ENCODE results near the gene PSMD11.
"Not testable (repeated sequence)": the region's sequence is repeated elsewhere in the genome, so short reads cannot be mapped to it uniquely, and the experiment has no call there.

PSMD11 gene

DNA sequence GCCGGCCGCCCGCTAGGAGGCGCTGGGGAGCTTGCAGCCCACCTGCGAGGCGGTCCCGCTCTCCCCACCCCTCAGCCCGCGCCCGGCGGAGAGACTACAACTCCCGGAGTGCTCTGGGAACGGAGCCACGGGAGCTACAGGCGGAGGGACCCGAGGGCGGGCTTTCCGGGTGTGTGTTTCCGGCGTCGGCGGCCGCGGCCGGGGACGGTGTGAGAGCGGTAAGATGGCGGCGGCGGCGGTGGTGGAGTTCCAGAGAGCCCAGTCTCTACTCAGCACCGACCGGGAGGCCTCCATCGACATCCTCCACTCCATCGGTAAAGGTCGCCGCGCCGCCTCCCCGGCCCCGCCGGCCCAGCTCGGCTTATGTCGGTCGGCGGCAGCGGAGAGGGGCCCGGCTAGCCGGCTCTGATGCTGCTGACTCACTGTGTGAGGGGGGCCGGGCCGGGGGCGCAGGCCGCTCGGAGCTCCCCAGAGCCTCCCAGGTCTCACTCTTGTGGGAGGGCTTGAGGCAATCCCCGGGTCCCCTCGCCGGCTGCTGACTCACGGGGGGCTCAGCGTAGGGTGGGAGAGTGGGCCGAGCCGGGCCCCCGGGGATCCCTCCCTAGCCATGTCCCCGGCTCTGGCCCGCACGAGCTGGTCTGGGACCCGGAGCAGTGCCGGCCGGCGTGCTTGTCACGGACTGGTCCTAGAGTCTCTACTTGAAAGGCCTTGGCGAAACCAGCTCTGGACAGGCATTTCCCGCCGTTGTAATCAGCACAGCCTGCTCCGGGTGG is at the start of gene PSMD11:
PSMD11 (plus strand) TSS at position 210 of the 773 bp plus-strand sequence; CDS start at position 224, 14 bp downstream.
- peak; percentile 96 for DNase-seq (ENCODE audit: low read depth)

DNA sequence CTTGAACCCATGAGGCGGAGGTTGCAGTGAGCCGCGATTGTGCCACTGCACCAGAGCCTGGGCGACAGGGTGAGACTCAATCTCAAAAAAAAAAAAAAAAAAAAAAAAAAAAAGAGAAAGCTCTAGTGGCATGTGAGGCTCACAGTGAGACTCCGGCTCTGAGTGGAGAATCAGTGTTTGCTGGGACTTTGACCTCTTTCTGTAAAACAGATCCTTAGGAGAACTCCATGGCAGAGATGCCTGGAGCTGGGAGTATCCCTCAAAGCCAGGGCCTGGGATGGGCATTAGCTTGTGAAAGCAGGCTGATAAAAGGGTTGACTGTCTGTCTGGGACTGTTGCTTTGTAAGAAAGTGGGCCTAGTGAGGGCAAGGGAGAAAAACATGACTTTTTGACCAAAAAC is 48.0 kb upstream of the PSMD11 start:
- DNase-seq (ENCODE audit: low read depth): no peak

DNA sequence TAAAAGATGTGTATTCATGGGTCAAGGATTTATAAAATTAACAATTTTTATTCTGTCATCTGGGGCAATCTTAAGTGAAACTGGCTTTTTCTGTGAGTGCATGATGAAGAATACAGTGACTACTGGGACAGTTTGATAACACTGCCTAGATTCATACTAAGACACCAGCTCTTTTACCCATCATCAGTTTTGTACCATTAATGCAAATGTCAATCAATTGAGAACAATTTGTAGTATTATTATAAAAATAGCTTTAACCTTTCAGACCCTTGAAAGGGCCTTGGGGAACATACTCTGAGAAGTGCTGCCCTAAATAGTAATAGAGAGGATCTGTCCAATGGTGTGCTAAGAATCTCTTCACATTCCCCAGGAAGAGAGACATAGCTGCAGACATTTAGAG is 45.4 kb upstream of the PSMD11 start:
- DNase-seq (ENCODE audit: low read depth): no peak

DNA sequence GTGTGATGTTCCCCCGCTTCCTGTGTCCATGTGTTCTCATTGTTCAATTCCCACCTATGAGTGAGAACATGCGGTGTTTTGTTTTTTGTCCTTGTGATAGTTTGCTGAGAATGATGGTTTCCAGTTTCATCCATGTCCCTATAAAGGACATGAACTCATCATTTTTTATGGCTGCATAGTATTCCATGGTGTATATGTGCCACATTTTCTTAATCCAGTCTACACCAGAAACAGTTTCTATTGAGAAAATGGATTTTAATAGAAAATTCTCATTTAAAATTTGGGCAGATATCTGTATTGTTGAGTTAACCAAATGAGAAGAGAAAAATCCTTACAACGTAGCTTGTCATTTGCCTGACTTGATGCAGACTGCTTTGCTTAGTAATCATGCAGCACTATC is 34.2 kb upstream of the PSMD11 start:
- DNase-seq (ENCODE audit: low read depth): not testable (repeated sequence)

DNA sequence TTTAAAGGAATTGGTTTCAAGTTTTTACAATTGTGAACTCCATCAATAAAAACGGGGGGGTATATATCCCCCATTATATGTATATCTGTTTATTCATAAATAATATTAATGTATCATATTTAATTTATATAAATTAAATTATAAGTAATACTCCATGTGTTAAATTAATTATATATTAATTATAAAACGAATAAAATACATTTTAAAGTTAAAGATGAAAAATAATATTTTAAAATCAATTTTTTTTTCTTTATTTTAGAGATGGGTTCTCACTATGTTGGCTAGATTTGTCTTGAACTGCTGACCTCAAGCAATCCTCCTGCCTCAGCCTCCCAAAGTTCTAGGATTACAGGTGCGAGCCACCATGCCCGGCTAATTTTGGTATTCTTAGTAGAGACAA is 17.4 kb upstream of the PSMD11 start:
- DNase-seq (ENCODE audit: low read depth): no peak

DNA sequence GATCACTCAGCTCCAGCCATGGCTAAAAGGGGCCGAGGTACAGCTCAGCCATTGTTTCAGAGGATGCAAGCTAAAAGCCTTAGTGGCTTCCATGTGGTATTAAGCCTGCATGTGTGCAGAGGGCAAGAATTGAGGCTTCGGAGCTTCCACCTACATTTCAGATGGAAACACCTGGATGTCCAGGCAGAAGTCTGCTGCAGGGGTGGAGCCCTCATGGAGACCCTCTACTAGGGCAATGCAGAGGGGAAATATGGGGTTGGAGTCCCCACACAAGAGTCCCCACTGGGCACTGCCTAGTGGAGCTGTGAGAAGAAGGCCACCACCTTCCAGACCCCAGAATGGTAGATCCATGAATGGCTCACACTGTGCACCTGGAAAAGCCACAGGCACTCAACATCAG is 14.7 kb upstream of the PSMD11 start:
- no peak for DNase-seq (ENCODE audit: low read depth)

DNA sequence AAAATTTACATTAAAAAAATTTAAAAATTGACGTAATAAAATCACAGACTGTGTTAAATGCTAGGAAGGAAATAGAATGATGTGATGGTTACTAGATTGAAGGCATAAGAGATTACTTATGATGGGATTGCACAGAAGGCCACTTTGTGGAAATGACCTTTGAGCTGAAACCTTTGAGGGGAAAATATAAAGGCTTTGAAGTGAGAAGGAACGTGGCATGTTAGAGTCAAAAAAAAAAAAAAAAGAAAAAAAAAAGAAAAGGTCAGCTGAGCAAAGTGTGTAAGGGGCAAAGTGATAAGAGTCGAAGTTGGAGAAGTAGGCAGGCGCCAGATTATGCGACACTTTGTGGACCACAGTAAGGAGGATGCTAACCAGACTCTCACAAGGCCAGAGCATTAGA is 3.6 kb upstream of the PSMD11 start:
- no peak for DNase-seq (ENCODE audit: low read depth)

DNA sequence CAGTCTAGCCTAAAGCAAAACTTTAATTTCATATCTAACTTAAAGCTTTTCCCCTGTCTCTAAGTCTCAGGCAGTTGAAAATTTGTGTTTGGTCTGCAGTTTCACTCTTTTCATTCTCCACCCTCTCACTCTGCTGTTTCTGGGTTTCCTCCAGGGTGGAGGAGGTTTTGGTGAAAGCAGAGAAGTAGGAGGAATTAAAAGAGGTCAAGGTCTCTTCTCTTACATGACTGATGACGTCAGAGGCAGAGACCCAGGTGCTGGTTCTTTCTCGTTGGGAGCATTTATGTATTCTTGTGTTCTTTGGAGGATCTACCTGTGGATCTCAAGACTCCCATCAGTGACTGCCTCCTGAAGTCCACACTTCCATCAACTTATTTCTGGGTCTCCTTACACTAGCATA is 2.4 kb upstream of the PSMD11 start:
- DNase-seq (ENCODE audit: low read depth): no peak

DNA sequence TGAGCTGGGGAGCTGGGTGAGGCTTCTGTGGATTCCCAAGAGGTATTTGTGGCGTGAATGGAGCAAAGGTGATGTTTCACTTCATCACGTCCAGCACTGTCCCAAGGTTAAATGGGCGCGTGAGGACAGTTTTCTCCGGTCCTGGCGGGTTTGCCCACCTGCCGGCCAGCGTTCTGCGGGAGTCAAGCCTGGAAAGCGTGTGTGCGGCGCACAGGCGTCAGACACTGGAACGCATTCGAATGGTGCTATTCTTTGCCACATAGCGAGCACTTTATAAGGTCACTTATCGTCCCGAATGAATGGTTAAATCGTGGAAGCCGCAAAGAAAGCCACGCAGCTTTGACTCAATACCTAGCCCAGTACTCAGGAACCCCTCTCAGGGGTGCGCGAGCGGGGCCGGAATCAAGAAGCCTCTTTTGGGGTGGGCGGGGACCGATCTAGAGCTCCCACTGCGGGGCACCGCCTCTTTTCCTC is 446 bp upstream of the PSMD11 start:
- DNase-seq (ENCODE audit: low read depth): no peak

DNA sequence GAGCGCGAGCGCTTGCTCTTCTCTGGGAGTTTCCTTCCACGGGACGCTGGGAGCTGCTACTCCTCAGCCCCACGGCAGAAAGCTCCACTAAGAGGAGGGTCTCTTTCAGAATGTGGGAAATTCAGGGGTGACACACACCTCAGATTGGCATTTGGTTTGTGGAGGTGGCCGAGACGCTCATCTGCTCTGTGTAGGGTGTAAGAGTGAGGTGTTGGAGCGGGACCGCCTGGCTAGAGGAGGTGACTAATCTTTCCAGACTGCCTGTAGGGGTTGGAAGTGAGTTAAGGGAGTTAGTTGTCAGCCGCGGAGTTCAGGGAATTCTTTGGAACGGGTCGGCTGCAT is 735 bp downstream of the PSMD11 start:
- peak; percentile 77 for DNase-seq (ENCODE audit: low read depth)

DNA sequence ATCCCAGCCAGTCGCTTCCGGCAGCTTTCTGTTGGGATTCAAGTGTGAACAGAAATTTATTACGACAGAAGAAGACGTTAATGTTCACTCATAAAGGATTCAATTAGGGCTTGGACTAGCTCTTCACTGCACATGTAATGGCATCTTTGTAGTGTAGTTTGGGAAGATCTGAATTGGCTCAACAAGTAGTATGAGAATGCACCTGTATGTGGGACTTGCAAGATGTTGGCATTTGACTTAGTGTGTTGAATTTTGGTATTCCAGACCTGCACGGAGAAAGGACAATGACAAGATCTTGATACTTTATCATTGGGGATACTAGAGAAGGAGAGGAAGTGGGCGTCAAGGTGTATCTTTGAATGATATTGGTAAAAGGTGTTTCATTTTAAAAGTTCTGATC is 1.2 kb downstream of the PSMD11 start:
- DNase-seq (ENCODE audit: low read depth): no peak

DNA sequence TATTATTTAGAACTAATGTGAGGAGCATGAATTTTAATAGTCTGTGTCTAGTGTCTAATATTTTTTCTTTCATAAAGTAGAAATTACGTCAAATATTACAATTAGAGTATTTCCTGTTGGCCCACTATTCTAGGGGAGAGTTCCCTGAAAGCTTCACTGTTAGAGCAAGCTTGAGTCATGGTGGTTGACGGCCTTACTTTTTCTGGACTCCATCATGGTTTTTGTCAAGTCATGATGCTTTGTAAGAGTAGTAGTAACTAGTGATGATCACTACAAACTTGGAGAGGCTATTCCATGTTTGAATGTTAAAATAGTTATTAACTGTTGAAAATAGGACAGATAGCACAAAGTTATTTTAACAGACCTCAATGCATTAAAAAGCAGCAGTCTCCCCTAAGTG is 1.7 kb downstream of the PSMD11 start:
- DNase-seq (ENCODE audit: low read depth): peak; percentile 28

DNA sequence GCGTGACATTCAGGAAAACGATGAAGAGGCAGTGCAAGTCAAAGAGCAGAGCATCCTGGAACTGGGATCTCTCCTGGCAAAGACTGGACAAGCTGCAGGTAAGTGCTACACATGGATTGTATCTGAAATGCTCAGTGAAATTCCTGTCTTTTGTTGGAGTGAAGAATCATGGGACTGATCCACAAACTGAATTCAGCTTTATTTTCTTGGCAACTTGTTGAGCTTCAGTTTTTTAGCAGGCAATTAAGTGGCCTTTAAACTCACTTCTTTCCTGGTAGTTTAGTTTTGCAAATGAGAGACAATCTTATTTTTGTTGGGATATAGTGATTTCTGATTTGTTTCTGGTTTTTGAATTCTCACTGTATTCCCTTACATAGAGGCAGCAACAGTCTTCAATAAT is 2.6 kb downstream of the PSMD11 start:
- DNase-seq (ENCODE audit: low read depth): no peak

DNA sequence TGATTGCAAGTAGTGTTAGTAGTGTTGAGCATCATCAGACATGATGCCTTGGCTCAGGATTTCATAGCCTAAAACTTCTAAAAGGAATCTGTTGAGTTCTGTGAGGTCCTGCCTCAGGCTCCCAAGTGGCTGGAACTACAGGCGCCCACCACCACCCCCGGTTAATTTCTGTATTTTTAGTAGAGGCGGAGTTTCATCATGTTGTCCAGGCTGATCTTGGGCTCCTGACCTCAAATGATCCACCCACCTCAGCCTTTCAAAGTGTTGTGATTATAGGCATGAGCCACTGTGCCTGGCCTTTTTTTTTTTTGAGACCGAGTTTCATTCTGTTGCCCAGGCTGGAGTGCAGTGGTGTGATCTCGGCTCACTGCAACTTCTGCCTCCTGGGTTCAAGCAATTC is 5.7 kb downstream of the PSMD11 start:
- no peak for DNase-seq (ENCODE audit: low read depth)

DNA sequence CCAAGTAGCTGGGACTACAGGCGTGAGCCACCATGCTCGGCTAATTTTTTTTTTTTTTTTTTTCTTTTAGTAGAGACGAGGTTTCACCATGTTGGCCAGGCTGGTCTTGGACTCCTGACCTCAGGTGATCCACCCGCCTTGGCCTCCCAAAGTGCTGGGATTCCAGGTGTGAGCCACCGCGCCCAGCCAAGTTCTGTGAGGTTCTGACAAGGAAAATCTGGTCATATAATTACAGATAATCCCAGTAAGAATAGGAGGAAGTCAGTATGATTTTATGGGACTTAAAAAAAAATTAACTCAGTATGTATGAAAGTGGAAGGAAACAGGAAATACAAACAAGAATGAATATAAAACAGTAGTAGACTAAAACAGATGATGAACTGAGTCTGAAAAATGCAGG is 6.1 kb downstream of the PSMD11 start:
- not testable (repeated sequence) for DNase-seq (ENCODE audit: low read depth)

DNA sequence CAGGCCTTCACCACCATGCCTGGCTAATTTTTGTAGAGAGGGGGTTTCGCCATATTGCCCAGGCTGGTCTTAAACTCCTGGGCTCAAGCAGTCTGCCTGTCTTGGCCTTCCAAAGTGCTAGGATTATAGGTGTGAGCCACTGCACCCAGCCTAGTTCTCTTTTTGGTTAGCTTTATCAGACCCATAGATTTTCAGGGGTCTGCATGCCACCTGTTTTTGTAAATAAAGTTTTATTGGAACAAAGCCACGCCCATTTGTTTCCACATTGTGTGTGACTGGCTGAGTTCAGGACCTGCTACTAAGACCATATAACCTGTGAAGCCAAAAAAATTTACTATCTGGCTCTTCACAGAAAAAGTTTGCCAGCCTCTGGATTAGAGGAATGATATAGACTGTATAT is 7.6 kb downstream of the PSMD11 start:
- DNase-seq (ENCODE audit: low read depth): no peak

DNA sequence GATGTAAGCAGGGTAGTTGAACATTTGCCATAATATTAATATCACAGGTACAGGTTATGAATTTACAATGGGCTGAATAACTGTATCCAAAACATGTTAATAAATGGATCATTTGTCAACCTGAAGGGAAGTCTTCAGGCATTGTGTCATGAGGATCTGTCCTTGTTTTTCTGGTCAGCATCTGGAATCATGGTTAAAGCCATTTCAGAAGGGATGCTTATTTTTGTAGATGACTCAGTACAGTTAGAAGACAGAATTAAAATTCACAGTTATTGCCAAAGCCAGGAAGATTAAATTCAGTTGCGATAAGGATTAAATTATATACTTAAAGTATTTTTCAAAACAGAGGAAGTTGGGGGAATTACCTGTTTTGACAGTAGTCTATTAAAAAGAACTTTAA is 8.0 kb downstream of the PSMD11 start:
- peak; percentile 21 for DNase-seq (ENCODE audit: low read depth)

DNA sequence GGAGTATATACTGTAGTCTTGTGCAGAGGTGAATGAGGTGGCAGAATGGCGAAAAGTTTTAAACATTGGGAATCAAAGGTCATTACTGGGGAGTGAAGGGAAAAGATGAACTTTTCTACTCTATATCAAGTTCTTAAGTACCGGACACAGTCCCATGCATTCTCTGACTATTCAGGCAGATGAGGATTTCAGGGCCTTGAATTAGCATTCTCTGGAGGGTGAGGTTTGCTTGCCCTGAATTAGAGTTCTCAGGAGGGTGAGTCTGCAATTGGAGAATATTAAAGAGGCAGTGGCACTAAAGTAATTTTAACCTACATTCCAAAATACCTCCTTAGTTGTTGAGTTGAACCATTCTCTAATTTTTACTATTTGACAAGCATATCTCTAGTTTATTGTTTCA is 9.1 kb downstream of the PSMD11 start:
- no peak for DNase-seq (ENCODE audit: low read depth)

DNA sequence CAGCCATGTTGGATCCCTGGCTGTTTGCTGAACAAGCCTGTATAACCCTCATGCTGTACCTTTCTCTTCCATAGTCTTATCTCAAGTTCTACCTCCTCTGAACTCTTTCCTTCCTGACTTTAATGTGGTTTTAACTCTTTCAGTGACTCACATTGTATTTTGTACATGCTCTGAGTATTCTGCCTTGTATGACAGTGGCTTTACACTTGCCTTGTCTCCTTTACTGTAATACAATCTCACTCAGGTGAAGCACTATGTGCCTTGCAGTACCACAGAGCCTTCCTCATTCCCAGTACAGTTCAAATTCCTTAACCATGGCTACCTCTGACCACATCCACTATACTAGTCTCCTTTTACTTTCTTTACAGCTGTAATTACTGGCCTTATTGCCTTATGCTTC is 14.1 kb downstream of the PSMD11 start:
- DNase-seq (ENCODE audit: low read depth): no peak

DNA sequence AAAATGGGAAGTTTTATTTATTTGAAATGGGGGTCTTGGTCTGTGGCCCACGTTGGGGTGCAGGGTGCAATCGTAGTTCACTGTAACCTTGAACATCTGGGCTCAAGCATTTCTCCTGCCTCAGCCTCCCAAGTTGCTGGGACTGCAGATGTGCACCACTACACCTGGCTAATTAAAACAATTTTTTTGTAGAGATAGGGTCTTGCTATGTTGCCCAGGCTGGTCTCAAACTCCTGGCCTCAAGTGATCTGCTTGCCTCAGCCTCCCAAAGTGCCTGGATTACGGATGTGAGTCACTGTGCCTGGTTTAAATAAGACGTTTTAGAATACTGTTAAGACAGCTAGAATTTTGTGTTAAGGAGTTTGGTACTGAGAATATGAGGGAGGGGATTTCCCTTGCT is 15.7 kb downstream of the PSMD11 start:
- no peak for DNase-seq (ENCODE audit: low read depth)

DNA sequence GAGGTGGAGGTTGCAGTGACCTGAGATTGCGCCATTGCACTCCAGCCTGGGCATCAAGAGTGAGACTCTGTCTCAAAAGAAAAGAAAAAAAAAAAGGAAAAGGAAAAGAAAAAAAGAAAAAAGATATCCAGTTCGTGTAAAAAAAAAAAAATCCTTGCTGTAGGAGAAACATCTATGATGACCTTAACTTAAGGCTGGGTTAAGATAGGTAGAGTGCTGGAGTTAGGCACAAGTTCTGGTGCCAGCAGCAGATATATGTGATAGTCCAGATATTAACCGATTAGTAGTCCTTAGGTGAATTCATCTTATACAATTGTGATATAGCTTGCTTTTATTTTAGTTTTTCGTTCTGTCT is 17.2 kb downstream of the PSMD11 start:
- DNase-seq (ENCODE audit: low read depth): no peak

DNA sequence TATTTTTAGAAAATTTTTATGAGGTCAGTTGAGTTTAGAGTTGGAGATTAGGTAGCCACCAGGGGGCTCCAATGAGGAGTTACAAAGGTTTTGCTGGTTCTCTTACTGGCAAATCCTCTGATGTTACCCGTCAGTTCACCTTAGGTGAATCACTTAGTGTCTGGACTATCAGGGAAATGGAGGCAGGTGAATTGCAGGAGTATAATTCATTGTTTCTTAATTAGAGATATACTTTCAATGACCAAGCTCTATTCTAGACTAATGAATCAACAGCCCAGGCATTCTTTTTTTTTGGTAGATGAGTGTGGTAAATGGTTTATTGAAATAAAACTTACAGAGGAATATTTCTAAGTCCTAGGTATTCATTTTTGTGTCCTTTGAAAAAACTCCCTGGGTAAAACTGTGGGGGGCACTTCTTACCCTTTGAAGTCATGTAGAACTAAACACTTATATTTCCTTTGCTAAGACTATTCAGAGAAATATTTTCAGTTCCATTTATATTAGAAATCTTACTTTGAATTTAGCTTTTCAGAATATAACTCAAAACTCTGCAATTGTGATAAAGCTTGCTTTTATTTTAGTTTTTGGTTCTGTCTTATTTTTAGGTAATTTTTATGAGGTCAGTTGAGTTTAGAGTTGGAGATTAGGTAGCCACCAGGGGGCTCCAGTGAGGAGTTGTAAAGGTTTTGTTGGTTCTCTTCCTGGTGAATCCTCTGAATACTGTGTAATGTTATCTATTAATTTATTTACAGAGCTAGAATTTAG is 17.7 kb downstream of the PSMD11 start:
- peak; percentile 63 for DNase-seq (ENCODE audit: low read depth)

DNA sequence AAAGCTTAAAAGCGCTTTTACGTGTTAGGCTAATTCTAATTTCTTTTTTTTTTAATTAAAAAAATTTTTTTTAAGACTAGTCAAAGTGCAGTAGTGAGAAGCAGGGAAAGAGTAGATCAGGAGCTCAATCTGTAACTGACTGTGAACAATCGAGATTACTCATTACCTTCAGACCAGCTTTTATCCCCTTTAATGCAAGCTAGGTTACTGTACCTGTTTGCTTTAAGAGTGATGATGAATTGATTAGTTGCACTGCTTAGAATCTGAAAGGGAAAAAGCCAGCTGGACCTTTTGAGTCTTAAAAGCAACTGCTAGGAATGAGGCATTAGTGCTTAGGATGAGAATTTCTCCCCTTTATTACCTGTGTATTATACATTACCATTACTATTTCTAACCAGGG is 19.0 kb downstream of the PSMD11 start:
- DNase-seq (ENCODE audit: low read depth): no peak

DNA sequence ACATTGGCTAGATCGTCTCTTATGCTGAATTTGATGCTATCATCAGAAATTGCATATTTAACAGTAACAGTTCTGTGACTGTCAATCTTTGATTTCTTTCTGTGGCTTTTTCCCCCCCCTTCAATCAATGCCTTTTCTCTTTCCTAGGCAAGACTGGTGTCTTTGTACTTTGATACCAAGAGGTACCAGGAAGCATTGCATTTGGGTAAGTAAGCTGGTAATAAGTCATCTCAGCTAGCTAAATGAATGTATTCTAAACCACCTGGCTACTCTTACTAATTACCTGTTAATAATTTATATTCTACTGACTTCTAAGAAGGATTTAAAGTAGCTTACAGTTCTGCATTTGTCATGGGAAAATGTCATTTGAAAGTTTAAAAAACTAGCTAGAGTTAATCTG is 20.1 kb downstream of the PSMD11 start:
- no peak for DNase-seq (ENCODE audit: low read depth)
